ENCODE measurements around the gene PTGES3.

PTGES3 gene

DNA sequence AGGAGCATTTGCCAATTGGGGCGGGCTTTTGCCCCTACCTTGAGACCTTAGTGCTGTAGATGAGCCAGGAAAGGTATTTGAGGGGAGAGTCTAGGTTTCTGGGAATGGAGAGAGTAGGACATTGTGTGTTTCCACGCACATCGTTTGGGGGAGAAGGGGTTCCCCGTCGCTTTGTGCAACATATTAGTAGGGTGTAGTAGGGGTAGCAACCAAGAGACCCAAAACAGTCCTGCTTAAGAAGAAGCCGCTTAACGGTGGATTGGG lies 694 bp upstream of the PTGES3 start:
- TF ChIP-seq, protein P1, sequence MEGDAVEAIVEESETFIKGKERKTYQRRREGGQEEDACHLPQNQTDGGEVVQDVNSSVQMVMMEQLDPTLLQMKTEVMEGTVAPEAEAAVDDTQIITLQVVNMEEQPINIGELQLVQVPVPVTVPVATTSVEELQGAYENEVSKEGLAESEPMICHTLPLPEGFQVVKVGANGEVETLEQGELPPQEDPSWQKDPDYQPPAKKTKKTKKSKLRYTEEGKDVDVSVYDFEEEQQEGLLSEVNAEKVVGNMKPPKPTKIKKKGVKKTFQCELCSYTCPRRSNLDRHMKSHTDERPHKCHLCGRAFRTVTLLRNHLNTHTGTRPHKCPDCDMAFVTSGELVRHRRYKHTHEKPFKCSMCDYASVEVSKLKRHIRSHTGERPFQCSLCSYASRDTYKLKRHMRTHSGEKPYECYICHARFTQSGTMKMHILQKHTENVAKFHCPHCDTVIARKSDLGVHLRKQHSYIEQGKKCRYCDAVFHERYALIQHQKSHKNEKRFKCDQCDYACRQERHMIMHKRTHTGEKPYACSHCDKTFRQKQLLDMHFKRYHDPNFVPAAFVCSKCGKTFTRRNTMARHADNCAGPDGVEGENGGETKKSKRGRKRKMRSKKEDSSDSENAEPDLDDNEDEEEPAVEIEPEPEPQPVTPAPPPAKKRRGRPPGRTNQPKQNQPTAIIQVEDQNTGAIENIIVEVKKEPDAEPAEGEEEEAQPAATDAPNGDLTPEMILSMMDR (IDR thresholded peaks at IDR 0.05; ENCODE audit: low read length) = no peak
- TF ChIP-seq EZH2 (IDR thresholded peaks at IDR 0.05; ENCODE audit: borderline replicate concordance, low read length) = no peak
- H3K27me3 ChIP-seq (ENCODE audit: insufficient read depth, low read length) = no peaks in the 10 kb centered on the region
- H3K9ac ChIP-seq (ENCODE audit: low read length) = peak overlapping the region; percentile 93
- H3K79me2 ChIP-seq (ENCODE audit: insufficient read depth, low read length) = peaks cover 40% of the 10 kb centered on the region
- peak overlapping the region; percentile 94 for H3K27ac ChIP-seq (ENCODE audit: low read depth, low read length, poor library complexity, severe bottlenecking)
- no peak overlapping the region for H2AFZ ChIP-seq (ENCODE audit: low read length)
- no peaks in the 10 kb centered on the region for H3K9me2 ChIP-seq (ENCODE audit: low read depth, low read length)
- H4K20me1 ChIP-seq (ENCODE audit: insufficient read depth, low read length) = no peaks in the 10 kb centered on the region
- H3F3A ChIP-seq (ENCODE audit: insufficient read depth, low read length) = no peaks in the 10 kb centered on the region
- peaks cover 39% of the 10 kb centered on the region for H3K36me3 ChIP-seq (ENCODE audit: insufficient read depth, low read length)
- H3K9me3 ChIP-seq (ENCODE audit: low read length) = no peaks in the 10 kb centered on the region
- H3K4me3 ChIP-seq (ENCODE audit: low read depth, low read length, poor library complexity, severe bottlenecking) = peak overlapping the region; percentile 99
- H3K4me2 ChIP-seq (ENCODE audit: low read length) = peak overlapping the region; percentile 94
- peaks cover 37% of the 10 kb centered on the region for H3K4me1 ChIP-seq (ENCODE audit: insufficient read depth, low read length, severe bottlenecking)

DNA sequence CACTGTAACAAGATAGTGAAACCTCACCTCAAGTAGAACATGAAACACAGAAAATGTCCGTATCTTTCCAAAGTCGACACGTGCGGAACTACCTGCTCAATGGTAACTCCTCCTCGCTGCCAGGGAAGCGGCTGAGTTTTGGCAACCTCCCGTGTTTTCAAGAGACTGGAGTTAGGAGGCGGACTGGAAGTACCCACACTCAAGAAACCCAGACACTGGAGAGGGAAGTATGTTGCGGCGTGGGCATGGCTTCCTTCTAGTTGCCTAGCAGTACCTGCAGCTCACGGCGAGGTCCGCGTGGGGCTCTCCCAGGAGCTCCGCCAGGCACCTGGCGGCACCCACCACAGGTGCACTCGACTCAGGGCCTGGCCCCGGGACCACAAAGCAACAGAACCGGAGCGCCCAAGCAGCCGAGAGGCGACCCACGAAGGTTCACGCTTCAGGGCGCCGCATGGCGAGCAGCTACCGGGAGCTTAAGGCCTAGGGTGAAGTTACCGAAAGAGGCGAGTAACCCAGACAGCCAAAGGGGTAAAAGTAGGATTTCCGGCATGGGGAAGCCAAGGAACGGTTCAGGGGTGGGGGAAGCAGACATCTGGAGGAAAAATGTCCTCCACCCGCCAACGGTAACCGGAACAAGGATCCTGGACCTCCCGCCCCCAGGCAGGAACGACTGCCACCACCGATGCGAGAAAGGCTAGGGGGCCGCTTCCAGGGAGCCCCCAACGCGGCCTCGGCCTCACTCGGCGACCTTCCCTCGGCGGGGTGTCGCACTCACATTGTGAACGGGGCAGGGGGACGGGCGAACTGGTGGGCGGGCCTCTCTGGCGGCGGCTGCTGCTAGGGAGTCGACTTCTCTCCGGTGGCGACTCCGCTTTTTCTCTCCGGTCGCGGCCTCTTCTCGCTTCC lies 608 bp downstream of the PTGES3 start:
- Histone ChIP-seq H3K79me2 (ENCODE audit: insufficient read depth, low read length) (peaks cover 53% of the 10 kb centered on the region), H3K9me2 (ENCODE audit: low read depth, low read length) (no peaks in the 10 kb centered on the region), H3K4me3 (ENCODE audit: low read depth, low read length, poor library complexity, severe bottlenecking) (peak overlapping the region; percentile 99), H3K27me3 (ENCODE audit: insufficient read depth, low read length) (no peaks in the 10 kb centered on the region), H3F3A (ENCODE audit: insufficient read depth, low read length) (no peaks in the 10 kb centered on the region), H4K20me1 (ENCODE audit: insufficient read depth, low read length) (no peaks in the 10 kb centered on the region), H3K4me2 (ENCODE audit: low read length) (peak overlapping the region; percentile 90), H3K9me3 (ENCODE audit: low read length) (no peaks in the 10 kb centered on the region), H3K4me1 (ENCODE audit: insufficient read depth, low read length, severe bottlenecking) (peaks cover 38% of the 10 kb centered on the region), H3K36me3 (ENCODE audit: insufficient read depth, low read length) (peaks cover 46% of the 10 kb centered on the region), H2AFZ (ENCODE audit: low read length) (no peak overlapping the region), H3K27ac (ENCODE audit: low read depth, low read length, poor library complexity, severe bottlenecking) (peak overlapping the region; percentile 92), H3K9ac (ENCODE audit: low read length) (peak overlapping the region; percentile 96)
- TF ChIP-seq, protein P1 (IDR thresholded peaks at IDR 0.05; ENCODE audit: low read length) = no peak; the same call in 1 of the 2 replicates
- TF ChIP-seq EZH2 (IDR thresholded peaks at IDR 0.05; ENCODE audit: borderline replicate concordance, low read length) = no peak

- H4K20me1 ChIP-seq (ENCODE audit: insufficient read depth, low read length) = 0 out of 2 replicates have a peak, but pooled peaks cover 3% of the 10 kb centered on the region
Measured at GRCh38 chr12:56684745-56685359, 3.2 kb downstream of the PTGES3 start.

More at GRCh38 chr12:56684745-56685359, 3.2 kb downstream of the PTGES3 start:
- Histone ChIP-seq H3K4me2 (ENCODE audit: low read length) (peak overlapping the region; percentile 90), H3K4me3 (ENCODE audit: low read depth, low read length, poor library complexity, severe bottlenecking) (peak overlapping the region; percentile 99), H2AFZ (ENCODE audit: low read length) (no peak overlapping the region), H3K27ac (ENCODE audit: low read depth, low read length, poor library complexity, severe bottlenecking) (peak overlapping the region; percentile 36), H3K36me3 (ENCODE audit: insufficient read depth, low read length) (peaks cover 70% of the 10 kb centered on the region), H3F3A (ENCODE audit: insufficient read depth, low read length) (no peaks in the 10 kb centered on the region; the same call in 1 of the 2 replicates), H3K9ac (ENCODE audit: low read length) (peak overlapping the region; percentile 43), H3K9me2 (ENCODE audit: low read depth, low read length) (no peaks in the 10 kb centered on the region), H3K27me3 (ENCODE audit: insufficient read depth, low read length) (no peaks in the 10 kb centered on the region), H3K79me2 (ENCODE audit: insufficient read depth, low read length) (peaks cover 79% of the 10 kb centered on the region), H3K9me3 (ENCODE audit: low read length) (no peaks in the 10 kb centered on the region), H3K4me1 (ENCODE audit: insufficient read depth, low read length, severe bottlenecking) (peaks cover 42% of the 10 kb centered on the region)
- TF ChIP-seq, protein P1 (IDR thresholded peaks at IDR 0.05; ENCODE audit: low read length) = no peak
- no peak for TF ChIP-seq EZH2 (IDR thresholded peaks at IDR 0.05; ENCODE audit: borderline replicate concordance, low read length)

Data from OCI-LY1 (cell line).